Endothelial cell of umbilical vein (primary cell): ENCODE results near the gene SIGLEC6. TPM values are rescaled to one million over a fixed set of nuclear protein-coding genes. Genes with fewer than 3 reads are reported as not detected.

Experiments
- BruUV-seq: library from RNA; stranded (reverse); fragments of 400-500 nt; replicated peaks from 2 replicates; lab custom pipeline; 2021; lab: Mats Ljungman, UMichigan
- CTCF ChIA-PET: fragments of 300-600, 350-600 bp; sonication (Branson Sonifier 250); formaldehyde crosslinking; loops from one replicate; lab custom pipeline; 2021; ENCODE audit warnings: antibody characterized with exemption, inconsistent platforms; lab: Charles Lee
- POLR2A ChIA-PET: fragments of 300-600, 350-600 bp; sonication (Branson Sonifier 250); formaldehyde crosslinking; loops from one replicate; lab custom pipeline; 2021; ENCODE audit warnings: antibody characterized with exemption, inconsistent platforms; lab: Charles Lee
- DNase-seq: peaks from one replicate; pipeline ENCODE4 v3.0.0-alpha.2; 2011; ENCODE audit warnings: low read depth, low spot score
- FAIRE-seq: peaks from 2 replicates; lab custom pipeline; 2011; peaks lifted over from hg19 to GRCh38; lab: Jason Lieb, UNC
- H2AFZ ChIP-seq: 2 replicates; pipeline ENCODE4 v1.6.0; 2012; ENCODE audit warnings: low read depth, low read length, control low read depth, inconsistent platforms
- H3K27ac ChIP-seq: 2 replicates; pipeline ENCODE4 v1.5.1; 2011; ENCODE audit warnings: low read depth, mild to moderate bottlenecking, control low read depth, low read length, moderate library complexity; ENCODE audit not compliant: insufficient read depth
- H3K27me3 ChIP-seq, 2 experiments: 2 replicates each; pipeline versions ENCODE4 v1.6.0 to v1.6.1; 2011; ENCODE audit warnings: low read length in 2 of 2, mixed read lengths in 1 of 2; ENCODE audit not compliant: control insufficient read depth in 2 of 2, insufficient read depth in 2 of 2
- H3K36me3 ChIP-seq, 2 experiments: 2 replicates in 1 of 2; 3 replicates in 1 of 2; pipeline ENCODE4 v1.5.1; 2011; ENCODE audit warnings: low read length in 2 of 2, mild to moderate bottlenecking in 1 of 2, moderate library complexity in 1 of 2; ENCODE audit not compliant: control insufficient read depth in 2 of 2, insufficient read depth in 2 of 2; ENCODE audit errors: extremely low read depth in 1 of 2
- H3K4me1 ChIP-seq: 3 replicates; pipeline ENCODE4 v1.5.1; 2011; ENCODE audit warnings: mild to moderate bottlenecking, low read length; ENCODE audit not compliant: control insufficient read depth, insufficient read depth; ENCODE audit errors: extremely low read depth
- H3K4me2 ChIP-seq: 2 replicates; pipeline ENCODE4 v1.6.1; 2011; ENCODE audit warnings: low read length, control low read depth, mixed read lengths; ENCODE audit not compliant: insufficient read depth
- H3K4me3 ChIP-seq, 3 experiments: fragments of 200-600 bp in 1 of 3; sonication (generic), shearing (Covaris generic) in 1 of 3; replicated peaks in 1 of 3; 2 replicates each; pipeline ENCODE4 v1.5.1; 2011 to 2016; ENCODE audit warnings: control low read depth in 3 of 3, low read length in 3 of 3, mild to moderate bottlenecking in 2 of 3, inconsistent platforms in 1 of 3, low read depth in 1 of 3, moderate library complexity in 1 of 3; ENCODE audit not compliant: insufficient read depth in 1 of 3
- H3K79me2 ChIP-seq: 2 replicates; pipeline ENCODE4 v1.6.0; 2012; ENCODE audit warnings: low read length, inconsistent platforms; ENCODE audit not compliant: control insufficient read depth, insufficient read depth
- H3K9ac ChIP-seq: replicated peaks from 2 replicates; pipeline ENCODE3; 2011; ENCODE audit warnings: low read length, control low read depth; ENCODE audit not compliant: insufficient read depth; ENCODE audit errors: extremely low read depth
- H3K9me1 ChIP-seq: replicated peaks from 3 replicates; pipeline ENCODE4 v1.6.0; 2011; ENCODE audit warnings: mild to moderate bottlenecking, low read length; ENCODE audit not compliant: control insufficient read depth, insufficient read depth; ENCODE audit errors: extremely low read depth
- H3K9me3 ChIP-seq: replicated peaks from 2 replicates; pipeline ENCODE4 v1.5.1; 2012; ENCODE audit warnings: low read length, inconsistent platforms; ENCODE audit not compliant: control insufficient read depth, insufficient read depth
- H4K20me1 ChIP-seq: replicated peaks from 2 replicates; pipeline ENCODE3; 2011; ENCODE audit warnings: mild to moderate bottlenecking, low read length; ENCODE audit not compliant: control insufficient read depth, insufficient read depth; ENCODE audit errors: extremely low read depth
- CTCF ChIP-seq, 2 donors: IDR thresholded peaks; 1 replicate in 1 of 2; 2 replicates in 1 of 2; pipeline ENCODE4 v1.5.1; 2011; ENCODE audit warnings: low read length in 2 of 2, mild to moderate bottlenecking in 2 of 2, moderate library complexity in 2 of 2, control low read depth in 1 of 2, inconsistent platforms in 1 of 2, low read depth in 1 of 2; ENCODE audit not compliant: insufficient read depth in 1 of 2; ENCODE audit errors: extremely low read depth in 1 of 2
- EZH2 ChIP-seq: IDR thresholded peaks from 2 replicates; pipeline ENCODE4 v1.6.1; 2012; ENCODE audit warnings: borderline replicate concordance, low read depth, mild to moderate bottlenecking, moderate library complexity, low read length, inconsistent platforms; ENCODE audit not compliant: severe bottlenecking
- FOS ChIP-seq: IDR thresholded peaks from 2 replicates; pipeline ENCODE4 v1.6.1; 2011; ENCODE audit warnings: mild to moderate bottlenecking, low read length, moderate library complexity, borderline replicate concordance; ENCODE audit not compliant: insufficient read depth
- GATA2 ChIP-seq: IDR thresholded peaks from 2 replicates; pipeline ENCODE4 v1.7.0; 2011; ENCODE audit warnings: low read depth, mild to moderate bottlenecking, moderate library complexity, mixed read lengths, low read length; ENCODE audit not compliant: insufficient read length, insufficient read depth
- JUN ChIP-seq: IDR thresholded peaks from 2 replicates; pipeline ENCODE4 v1.6.1; 2011; ENCODE audit warnings: borderline replicate concordance, low read depth; ENCODE audit not compliant: insufficient read length, insufficient read depth
- MYC ChIP-seq: IDR thresholded peaks from one replicate; pipeline ENCODE4 v1.6.1; 2011; ENCODE audit warnings: mild to moderate bottlenecking, low read depth, low read length
- POLR2A ChIP-seq: IDR thresholded peaks from 2 replicates; pipeline ENCODE4 v1.6.1; 2012; ENCODE audit warnings: low read depth, mild to moderate bottlenecking, control low read depth, low read length
- POLR2AphosphoS5 ChIP-seq: IDR thresholded peaks from 2 replicates; pipeline ENCODE4 v1.6.1; 2012; ENCODE audit warnings: low read depth, mild to moderate bottlenecking, control low read depth, low read length, moderate library complexity; ENCODE audit not compliant: insufficient read depth
- dilution Hi-C: fragments of 300-500 bp; cut with MboI; formaldehyde crosslinking; loops from one replicate; pipeline ENCODE4 v1.15.0; 2019; ENCODE audit warnings: low sequenced_read_pairs; ENCODE audit not compliant: extremely low pct_ligation_motif_present
- intact Hi-C: fragments of 100-400 bp; cut with micrococcal nuclease; formaldehyde crosslinking; loops from one replicate; pipeline ENCODE4 v1.10.0; 2022
- polyA plus RNA-seq, 4 experiments: library from polyadenylated mRNA; depleted of rRNA in 3 of 4; stranded (reverse) in 3 of 4; unstranded in 1 of 4; fragments of >200 nt; gene quantifications; 2 replicates each; pipeline versions ENCODE4 v1.2.1 to v1.2.3, GENCODE V29; 2011 to 2012; ENCODE audit warnings: missing spikeins in 1 of 4
- total RNA-seq: library from RNA; stranded (reverse); gene quantifications from 2 replicates; pipeline ENCODE4 v1.2.3, GENCODE V29; 2021
- TF ChIP-seq, protein P1 (sequence below): IDR thresholded peaks from 2 replicates; pipeline ENCODE4 v1.6.1; 2011; ENCODE audit not compliant: insufficient read depth, insufficient read length

Gene SIGLEC6
- total and polyA plus RNA-seq, 2 donors (not counting 3 experiments of a cell fraction or from before 2014, with no cell fraction given), result not detected

GRCh38 chr19:51546650-51547396 is 15.4 kb upstream of the SIGLEC6 start:
- POLR2A ChIA-PET, result interaction anchor here (0.7 kb wide), 1 partner anchor 30 kb away, joined by 3 read pairs; no protein-coding TSS in a partner anchor
- H3K27ac ChIP-seq, result peak overlapping the region; percentile 89

GRCh38 chr19:51546107-51546649 is 14.7 kb upstream of the SIGLEC6 start:
- Histone ChIP-seq H3K79me2 (no peaks in the 10 kb centered on the region), H3K4me2 (peak overlapping the region; percentile 15), H3K27me3 (no peaks in the 10 kb centered on the region), H3K36me3 (no peaks in the 10 kb centered on the region), H3K9ac (peak overlapping the region; percentile 40), H2AFZ (no peak overlapping the region), H3K4me3 (no peak overlapping the region), H3K27ac (peak overlapping the region; percentile 89), H4K20me1 (no peaks in the 10 kb centered on the region), H3K4me1 (peaks cover 28% of the 10 kb centered on the region), H3K9me3 (no peaks in the 10 kb centered on the region), H3K9me1 (no peaks in the 10 kb centered on the region)
- CTCF ChIA-PET, result interaction anchor here (0.8 to 2.9 kb wide), 3 partner anchors 27 to 111 kb away, joined by 3 to 15 read pairs (median 10); no protein-coding TSS in a partner anchor
- DNase-seq, result no peak
- TF ChIP-seq, protein P1, sequence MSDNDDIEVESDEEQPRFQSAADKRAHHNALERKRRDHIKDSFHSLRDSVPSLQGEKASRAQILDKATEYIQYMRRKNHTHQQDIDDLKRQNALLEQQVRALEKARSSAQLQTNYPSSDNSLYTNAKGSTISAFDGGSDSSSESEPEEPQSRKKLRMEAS, result no peak
- no peak for TF ChIP-seq EZH2
- no peak for TF ChIP-seq GATA2
- no peak for TF ChIP-seq JUN
- no peak for TF ChIP-seq POLR2A
- no peak for TF ChIP-seq CTCF (IDR thresholded peaks at IDR 0.05; ENCODE audit: extremely low read depth in 1 of 2, insufficient read depth in 1 of 2, low read depth in 1 of 2, low read length in 2 of 2)
- TF ChIP-seq POLR2AphosphoS5, result no peak
- TF ChIP-seq MYC, result no peak
- TF ChIP-seq FOS, result no peak
- POLR2A ChIA-PET, result no interaction called here
- intact Hi-C loops, result loop anchor here (1.0 to 2.0 kb wide), 6 partner anchors 10 to 123 kb away; no protein-coding TSS in a partner anchor
- dilution Hi-C loops, result no loop called here
- no TSS peak for BruUV-seq
- FAIRE-seq, result no peak

More at GRCh38 chr19:51546650-51547396, 15.4 kb upstream of the SIGLEC6 start:
- Histone ChIP-seq H3K4me2 (peak overlapping the region; percentile 52), H3K27me3 (no peaks in the 10 kb centered on the region), H3K9me3 (no peaks in the 10 kb centered on the region), H3K9me1 (no peaks in the 10 kb centered on the region), H3K36me3 (no peaks in the 10 kb centered on the region), H3K4me1 (peaks cover 28% of the 10 kb centered on the region), H3K9ac (peak overlapping the region; percentile 61), H3K79me2 (no peaks in the 10 kb centered on the region), H3K4me3 (no peak overlapping the region), H4K20me1 (no peaks in the 10 kb centered on the region), H2AFZ (no peak overlapping the region)
- BruUV-seq, result TSS peak; percentile 74
- DNase-seq (peak; percentile 91), FAIRE-seq (peak; percentile 100)
- CTCF ChIA-PET, result interaction anchor here (0.8 to 2.9 kb wide), 9 partner anchors 24 to 207 kb away, joined by 3 to 15 read pairs (median 5); partner anchors contain the start of gene ZNF175
- intact Hi-C loops (loop anchor here (1.0 to 2.0 kb wide), 7 partner anchors 11 to 142 kb away; no protein-coding TSS in a partner anchor), dilution Hi-C loops (no loop called here)
- TF ChIP-seq EZH2 (no peak), POLR2AphosphoS5 (peak; percentile 99), GATA2 (peak; percentile 99), MYC (no peak), FOS (peak; percentile 99), POLR2A (peak; percentile 88), JUN (peak; percentile 94)
